PC-3 (cell line): ENCODE measurements around the gene PAOX. TPM values are rescaled to one million over a fixed set of nuclear protein-coding genes. Genes with fewer than 3 reads are reported as not detected.

Experiments used
- ATAC-seq: fragments of 200-7000 bp; cut with Tn5 transposase; 2 replicates; pipeline ENCODE4 v1.9.1; 2020; ENCODE audit warnings: mild to moderate bottlenecking, moderate library complexity
- BruUV-seq: library from RNA; stranded (reverse); fragments of 400-500 nt; replicated peaks from 2 replicates; lab custom pipeline; 2021; lab: Mats Ljungman, UMichigan
- CTCF ChIA-PET: fragments of 300-600 bp; sonication (Branson Sonifier 250); formaldehyde crosslinking; loops from one replicate; lab custom pipeline; 2022; ENCODE audit warnings: antibody characterized with exemption; lab: Charles Lee
- POLR2A ChIA-PET: fragments of 300-600 bp; sonication (Branson Sonifier 250); formaldehyde crosslinking; loops from one replicate; lab custom pipeline; 2022; ENCODE audit warnings: antibody characterized with exemption; ENCODE audit not compliant: unreplicated experiment; lab: Charles Lee
- DNase-seq: peaks from one replicate; pipeline ENCODE4 v3.0.0-alpha.2; 2015
- H2AFZ ChIP-seq: fragments of 300-600 bp; sonication (generic); 2 replicates; pipeline ENCODE4 v1.6.0; 2016; ENCODE audit warnings: antibody characterized with exemption, low read length
- H3F3A ChIP-seq: fragments of 300-600 bp; sonication (generic); one replicate; pipeline ENCODE4 v1.6.0; 2017; ENCODE audit warnings: antibody characterized with exemption, low read length, control low read depth, mild to moderate bottlenecking; ENCODE audit not compliant: unreplicated experiment
- H3K27ac ChIP-seq: fragments of 300-600 bp; sonication (generic); 2 replicates; pipeline ENCODE4 v1.5.1; 2016; ENCODE audit warnings: mild to moderate bottlenecking, low read length
- H3K27me3 ChIP-seq: fragments of 300-600 bp; sonication (generic); 2 replicates; pipeline ENCODE4 v1.6.1; 2016; ENCODE audit warnings: low read length, mixed read lengths
- H3K36me3 ChIP-seq: fragments of 300-600 bp; sonication (generic); 2 replicates; pipeline ENCODE4 v1.6.1; 2016; ENCODE audit warnings: low read depth, mixed run types, low read length, mixed read lengths
- H3K4me1 ChIP-seq: fragments of 300-600 bp; sonication (generic); 2 replicates; pipeline ENCODE4 v1.5.1; 2016; ENCODE audit warnings: low read length; ENCODE audit not compliant: insufficient read depth
- H3K4me2 ChIP-seq: fragments of 300-600 bp; sonication (generic); 2 replicates; pipeline ENCODE4 v1.6.0; 2016; ENCODE audit warnings: low read length
- H3K4me3 ChIP-seq: fragments of 300-600 bp; sonication (generic); 2 replicates; pipeline ENCODE4 v1.5.1; 2016; ENCODE audit warnings: mild to moderate bottlenecking, low read length, mixed read lengths
- H3K79me2 ChIP-seq: fragments of 300-600 bp; sonication (generic); 2 replicates; pipeline ENCODE4 v1.6.1; 2017; ENCODE audit warnings: low read length, mixed read lengths
- H3K9ac ChIP-seq: fragments of 300-600 bp; sonication (generic); 2 replicates; pipeline ENCODE4 v1.6.0; 2016; ENCODE audit warnings: mild to moderate bottlenecking, low read length
- H3K9me2 ChIP-seq: fragments of 300-600 bp; sonication (generic); replicated peaks from 2 replicates; pipeline ENCODE4 v1.6.1; 2016; ENCODE audit warnings: mixed run types, low read length, mixed read lengths
- H3K9me3 ChIP-seq: fragments of 300-600 bp; sonication (generic); 2 replicates; pipeline ENCODE4 v1.6.1; 2016; ENCODE audit warnings: low read length, mixed read lengths
- H4K20me1 ChIP-seq: fragments of 300-600 bp; sonication (generic); 2 replicates; pipeline ENCODE4 v1.6.1; 2016; ENCODE audit warnings: low read length, mixed read lengths
- EZH2 ChIP-seq: fragments of 300-600 bp; sonication (generic); IDR thresholded peaks from one replicate; pipeline ENCODE4 v1.6.1; 2017; ENCODE audit warnings: antibody characterized with exemption, mild to moderate bottlenecking, low read length; ENCODE audit not compliant: unreplicated experiment
- EZH2phosphoT487 ChIP-seq: fragments of 300-600 bp; sonication (generic); IDR thresholded peaks from 2 replicates; pipeline ENCODE4 v1.6.1; 2018; ENCODE audit warnings: mild to moderate bottlenecking, antibody characterized with exemption, low read length, borderline replicate concordance
- intact Hi-C: fragments of 100-400 bp; cut with micrococcal nuclease; formaldehyde crosslinking; loops from 2 replicates; pipeline ENCODE4 v1.9.0; 2023
- total RNA-seq: library from RNA; depleted of rRNA; stranded (reverse); fragments of >200 nt; gene quantifications from 2 replicates; pipeline ENCODE4 v1.2.3, GENCODE V29; 2014
- TF ChIP-seq, protein P1 (sequence below): fragments of 300-600 bp; sonication (generic); conservative IDR thresholded peaks from 2 replicates; pipeline ENCODE4 v1.5.1; 2017; ENCODE audit warnings: antibody characterized with exemption, low read depth, mild to moderate bottlenecking, low read length

PAOX gene
- total RNA-seq, 1 experiment from 2014 or later, result 4.1 TPM

DNA sequence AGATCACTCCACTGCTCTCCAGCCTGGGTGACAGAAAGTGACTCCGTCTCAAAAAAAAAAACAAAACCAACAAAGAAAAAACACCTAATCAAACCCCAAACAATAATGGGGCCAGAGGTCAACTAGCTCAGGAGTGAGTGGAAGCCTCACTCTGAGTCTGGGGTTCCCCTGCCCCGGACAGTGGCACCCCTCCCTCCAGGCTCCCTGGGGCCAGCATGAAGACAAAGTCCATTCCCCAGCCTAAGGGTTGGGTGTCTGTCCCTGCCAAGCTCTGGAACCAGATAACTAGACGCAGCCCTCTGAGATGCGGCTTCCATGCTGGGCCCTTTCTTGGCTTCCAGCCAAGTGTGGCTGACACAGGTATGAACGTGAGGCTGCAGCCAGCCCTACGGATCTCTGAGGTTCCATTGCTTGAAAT lies 19.5 kb upstream of the PAOX start:
- intact Hi-C loops, result no loop called here
- H4K20me1 ChIP-seq, result no peaks in the 10 kb centered on the region
- 0 out of 2 replicates have a peak, but pooled peaks cover 3% of the 10 kb centered on the region for H3K36me3 ChIP-seq
- no peak overlapping the region for H2AFZ ChIP-seq
- H3K9ac ChIP-seq, result no peak overlapping the region
- no peaks in the 10 kb centered on the region for H3K9me3 ChIP-seq
- no peak overlapping the region for H3K4me3 ChIP-seq
- no peaks in the 10 kb centered on the region for H3F3A ChIP-seq
- no TSS peak for BruUV-seq
- no peak overlapping the region for H3K27ac ChIP-seq
- 0 out of 2 replicates have a peak, but pooled peaks cover 4% of the 10 kb centered on the region for H3K4me1 ChIP-seq
- CTCF ChIA-PET, result no interaction called here
- H3K27me3 ChIP-seq, result no peaks in the 10 kb centered on the region
- H3K9me2 ChIP-seq, result no peaks in the 10 kb centered on the region
- POLR2A ChIA-PET, result no interaction called here
- no peaks in the 10 kb centered on the region for H3K79me2 ChIP-seq
- no peak for ATAC-seq
- DNase-seq, result peak; percentile 8
- H3K4me2 ChIP-seq, result no peak overlapping the region
- TF ChIP-seq EZH2, result no peak
- TF ChIP-seq EZH2phosphoT487, result no peak

DNA sequence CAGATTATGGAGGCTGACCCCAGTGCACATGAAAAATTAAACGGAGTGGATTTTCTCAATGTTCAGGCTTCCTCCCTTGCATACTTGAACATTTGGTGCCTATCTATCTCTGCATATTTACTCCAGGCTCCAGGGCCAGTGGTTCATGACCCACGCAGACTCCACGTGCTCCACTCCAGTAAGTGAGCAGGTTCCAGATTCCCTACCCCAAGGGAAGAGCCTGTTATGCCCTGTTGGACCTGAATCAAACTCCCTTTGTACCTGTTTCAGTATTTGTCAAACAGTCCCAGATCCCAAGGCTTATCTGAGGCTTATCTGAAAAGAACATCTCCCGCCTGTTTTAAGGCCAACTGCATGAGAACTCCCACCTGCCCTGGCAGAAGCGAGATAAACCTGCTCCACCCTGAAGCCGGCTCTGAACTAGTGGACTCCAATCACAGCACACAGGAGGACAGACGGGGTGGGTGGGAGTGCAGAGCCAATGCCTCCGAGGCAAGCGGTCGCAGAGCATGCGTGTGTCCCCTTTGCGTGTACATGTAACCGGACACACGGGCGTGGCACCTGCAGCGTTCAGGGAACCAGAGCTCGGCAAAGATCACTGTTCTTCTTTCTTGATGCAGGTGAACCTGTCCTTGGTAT lies 19.0 kb upstream of the PAOX start:
- intact Hi-C loops, result no loop called here
- TF ChIP-seq EZH2phosphoT487, result no peak
- TF ChIP-seq, protein P1, sequence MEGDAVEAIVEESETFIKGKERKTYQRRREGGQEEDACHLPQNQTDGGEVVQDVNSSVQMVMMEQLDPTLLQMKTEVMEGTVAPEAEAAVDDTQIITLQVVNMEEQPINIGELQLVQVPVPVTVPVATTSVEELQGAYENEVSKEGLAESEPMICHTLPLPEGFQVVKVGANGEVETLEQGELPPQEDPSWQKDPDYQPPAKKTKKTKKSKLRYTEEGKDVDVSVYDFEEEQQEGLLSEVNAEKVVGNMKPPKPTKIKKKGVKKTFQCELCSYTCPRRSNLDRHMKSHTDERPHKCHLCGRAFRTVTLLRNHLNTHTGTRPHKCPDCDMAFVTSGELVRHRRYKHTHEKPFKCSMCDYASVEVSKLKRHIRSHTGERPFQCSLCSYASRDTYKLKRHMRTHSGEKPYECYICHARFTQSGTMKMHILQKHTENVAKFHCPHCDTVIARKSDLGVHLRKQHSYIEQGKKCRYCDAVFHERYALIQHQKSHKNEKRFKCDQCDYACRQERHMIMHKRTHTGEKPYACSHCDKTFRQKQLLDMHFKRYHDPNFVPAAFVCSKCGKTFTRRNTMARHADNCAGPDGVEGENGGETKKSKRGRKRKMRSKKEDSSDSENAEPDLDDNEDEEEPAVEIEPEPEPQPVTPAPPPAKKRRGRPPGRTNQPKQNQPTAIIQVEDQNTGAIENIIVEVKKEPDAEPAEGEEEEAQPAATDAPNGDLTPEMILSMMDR, result no peak
- no peak for TF ChIP-seq EZH2
- 0 out of 2 replicates have a peak, but pooled peaks cover 4% of the 10 kb centered on the region for H3K4me1 ChIP-seq
- no peaks in the 10 kb centered on the region for H3F3A ChIP-seq
- POLR2A ChIA-PET, result no interaction called here
- H3K9ac ChIP-seq, result no peak overlapping the region
- H4K20me1 ChIP-seq, result no peaks in the 10 kb centered on the region
- no peak overlapping the region for H3K27ac ChIP-seq
- ATAC-seq (no peak), DNase-seq (no peak)
- no peaks in the 10 kb centered on the region for H3K79me2 ChIP-seq
- no peak overlapping the region for H3K4me3 ChIP-seq
- CTCF ChIA-PET, result no interaction called here
- 0 out of 2 replicates have a peak, but pooled peaks cover 5% of the 10 kb centered on the region for H3K36me3 ChIP-seq
- no TSS peak for BruUV-seq
- no peaks in the 10 kb centered on the region for H3K9me2 ChIP-seq
- H2AFZ ChIP-seq, result no peak overlapping the region
- H3K27me3 ChIP-seq, result no peaks in the 10 kb centered on the region
- no peaks in the 10 kb centered on the region for H3K9me3 ChIP-seq
- no peak overlapping the region for H3K4me2 ChIP-seq

DNA sequence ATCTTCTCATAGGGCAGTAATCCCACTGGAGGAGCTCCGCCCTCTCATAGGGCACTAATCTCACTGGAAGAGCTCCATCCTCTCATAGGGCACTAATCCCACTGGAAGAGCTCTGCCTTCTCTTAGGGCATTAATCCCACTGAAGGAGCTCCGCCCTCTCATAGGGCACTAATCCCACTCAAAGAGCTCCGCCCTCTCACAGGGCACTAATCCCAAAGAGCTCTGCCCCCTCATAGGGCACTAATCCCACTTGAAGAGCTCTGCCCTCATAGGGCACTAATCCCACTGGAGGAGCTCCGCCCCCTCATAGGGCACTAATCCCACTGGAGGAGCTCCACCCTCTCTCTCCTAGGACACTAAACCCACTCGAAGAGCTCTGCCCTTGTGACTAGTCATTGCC lies 17.8 kb upstream of the PAOX start:
- no peaks in the 10 kb centered on the region for H3K9me2 ChIP-seq
- no peaks in the 10 kb centered on the region for H4K20me1 ChIP-seq
- TF ChIP-seq, protein P1, result no peak
- no peak for TF ChIP-seq EZH2phosphoT487
- no peak for TF ChIP-seq EZH2
- H3K27ac ChIP-seq, result no peak overlapping the region
- H3K36me3 ChIP-seq, result peaks cover 11% of the 10 kb centered on the region; the same call in 1 of the 2 replicates
- POLR2A ChIA-PET, result interaction anchor here (0.6 kb wide), 1 partner anchor 51 kb away, joined by 7 read pairs; no protein-coding TSS in a partner anchor
- CTCF ChIA-PET, result no interaction called here
- no peak overlapping the region for H3K4me2 ChIP-seq
- no peaks in the 10 kb centered on the region for H3K9me3 ChIP-seq
- no TSS peak for BruUV-seq
- DNase-seq, result no peak
- no peaks in the 10 kb centered on the region for H3K79me2 ChIP-seq
- H2AFZ ChIP-seq, result no peak overlapping the region
- no peaks in the 10 kb centered on the region for H3K27me3 ChIP-seq
- intact Hi-C loops, result no loop called here
- ATAC-seq, result no peak
- H3K4me3 ChIP-seq, result no peak overlapping the region
- 0 out of 2 replicates have a peak, but pooled peaks cover 4% of the 10 kb centered on the region for H3K4me1 ChIP-seq
- H3K9ac ChIP-seq, result no peak overlapping the region
- no peaks in the 10 kb centered on the region for H3F3A ChIP-seq
